Activated T-helper 2 cell treated with anti-CD3 and anti-CD28 coated beads, Interferon-gamma antibody, Interleukin-2, Interleukin-4, amounts not matched to agents 10 μg/mL and 5 μg/mL and 100 μg/mL, durations not matched to agents 14 hours and 24 hours and 36 hours (primary cell): ENCODE data around the gene ZEB1. TPM values are rescaled to one million over a fixed set of nuclear protein-coding genes. Genes with fewer than 3 reads are reported as not detected.
"Not testable (repeated sequence)": the region's sequence is repeated elsewhere in the genome, so short reads cannot be mapped to it uniquely, and the experiment has no call there.

Source experiments
- DNase-seq: peaks from one replicate; pipeline ENCODE4 v3.0.0; 2021; ENCODE audit warnings: low spot score
- H3K27ac Mint-ChIP-seq: one replicate; pipeline ENCODE4 v1.8.0; 2021; ENCODE audit warnings: mixed read lengths
- H3K27me3 Mint-ChIP-seq: one replicate; pipeline ENCODE4 v1.8.0; 2021; ENCODE audit warnings: low read depth, mixed read lengths
- H3K36me3 Mint-ChIP-seq: one replicate; pipeline ENCODE4 v1.8.0; 2021; ENCODE audit warnings: low read depth, mixed read lengths
- H3K4me1 Mint-ChIP-seq: one replicate; pipeline ENCODE4 v1.8.0; 2021; ENCODE audit warnings: low read depth, mixed read lengths
- H3K4me3 Mint-ChIP-seq: one replicate; pipeline ENCODE4 v1.8.0; 2021; ENCODE audit warnings: low read depth, mild to moderate bottlenecking, moderate library complexity, mixed read lengths
- H3K9me3 Mint-ChIP-seq: one replicate; pipeline ENCODE4 v1.8.0; 2021; ENCODE audit warnings: mixed read lengths
- intact Hi-C: fragments of 100-400 bp; cut with micrococcal nuclease; formaldehyde crosslinking; loops from one replicate; pipeline ENCODE4 v1.15.1; 2023
- total RNA-seq: library from RNA; stranded (reverse); gene quantifications from 2 replicates; pipeline ENCODE4 v1.2.3, GENCODE V29; 2022

ZEB1 gene
- total RNA-seq, 1 donor from 2014 or later = 70.0 TPM

- Mint-ChIP-seq H3K27ac (no peak overlapping the region), H3K9me3 (no peaks in the 10 kb centered on the region), H3K36me3 (peaks cover 25% of the 10 kb centered on the region), H3K4me3 (no peak overlapping the region), H3K27me3 (no peaks in the 10 kb centered on the region), H3K4me1 (peaks cover 12% of the 10 kb centered on the region)
- DNase-seq = no peak
- intact Hi-C loops = no loop called here
Observed at GRCh38 chr10:31383810-31384588, 65.0 kb downstream of the ZEB1 start.

DNA sequence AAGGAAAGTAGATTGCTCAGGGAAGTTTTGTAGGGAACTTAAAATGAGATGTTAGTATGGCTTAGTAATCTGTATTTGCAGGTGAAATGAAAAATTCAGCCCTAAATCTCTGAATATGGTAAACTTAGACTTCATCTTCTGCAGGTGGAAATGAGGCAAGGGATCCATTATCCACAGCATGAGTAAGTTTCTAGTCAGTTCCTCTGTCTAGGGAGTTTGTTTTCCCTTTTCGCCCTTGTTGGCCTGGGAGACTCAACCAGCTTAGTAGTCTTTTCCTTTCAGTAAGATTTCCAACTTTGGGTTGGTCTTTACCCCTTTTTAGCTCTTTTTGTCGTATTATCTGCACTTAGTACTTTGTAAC lies 65.6 kb downstream of the ZEB1 start:
- intact Hi-C loops = no loop called here
- no peak overlapping the region for H3K27ac Mint-ChIP-seq
- H3K4me3 Mint-ChIP-seq = no peak overlapping the region
- H3K27me3 Mint-ChIP-seq = no peaks in the 10 kb centered on the region
- no peak for DNase-seq
- H3K4me1 Mint-ChIP-seq = peaks cover 12% of the 10 kb centered on the region
- H3K36me3 Mint-ChIP-seq = peaks cover 28% of the 10 kb centered on the region
- H3K9me3 Mint-ChIP-seq = no peaks in the 10 kb centered on the region

GRCh38 chr10:31390804-31391203 lies 71.8 kb downstream of the ZEB1 start:
- Mint-ChIP-seq H3K4me1 (peaks cover 20% of the 10 kb centered on the region), H3K4me3 (no peak overlapping the region), H3K27ac (no peak overlapping the region), H3K27me3 (no peaks in the 10 kb centered on the region), H3K36me3 (peaks cover 39% of the 10 kb centered on the region), H3K9me3 (no peaks in the 10 kb centered on the region)
- intact Hi-C loops = no loop called here
- no peak for DNase-seq

DNA sequence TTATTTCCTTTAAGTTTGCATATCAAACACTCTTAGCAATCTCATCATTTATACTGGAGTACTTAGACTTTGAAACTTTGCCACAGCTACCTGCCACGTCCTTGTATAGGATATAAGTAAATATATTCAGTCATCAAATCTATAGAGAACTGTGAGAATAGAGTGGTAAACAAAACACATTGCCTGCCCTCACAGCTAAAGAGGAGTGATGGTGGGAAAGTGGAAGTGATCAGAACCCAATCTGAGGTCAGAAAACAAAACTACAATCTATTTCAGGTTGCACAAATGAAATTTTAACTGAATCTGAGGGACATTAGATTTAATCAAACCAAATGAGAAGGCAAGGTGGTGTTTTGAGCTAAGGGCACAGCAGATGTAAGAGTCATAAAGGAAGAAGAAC lies 74.8 kb downstream of the ZEB1 start:
- DNase-seq = no peak
- H3K4me3 Mint-ChIP-seq = no peak overlapping the region
- intact Hi-C loops = no loop called here
- peaks cover 30% of the 10 kb centered on the region for H3K36me3 Mint-ChIP-seq
- no peaks in the 10 kb centered on the region for H3K9me3 Mint-ChIP-seq
- H3K4me1 Mint-ChIP-seq = peaks cover 27% of the 10 kb centered on the region
- no peaks in the 10 kb centered on the region for H3K27me3 Mint-ChIP-seq
- peak overlapping the region; percentile 7 for H3K27ac Mint-ChIP-seq

GRCh38 chr10:31395695-31396094 lies 76.7 kb downstream of the ZEB1 start:
- peaks cover 36% of the 10 kb centered on the region for H3K4me1 Mint-ChIP-seq
- intact Hi-C loops = no loop called here
- H3K4me3 Mint-ChIP-seq = no peak overlapping the region
- no peaks in the 10 kb centered on the region for H3K27me3 Mint-ChIP-seq
- H3K27ac Mint-ChIP-seq = no peak overlapping the region
- no peak for DNase-seq
- H3K9me3 Mint-ChIP-seq = no peaks in the 10 kb centered on the region
- H3K36me3 Mint-ChIP-seq = peaks cover 26% of the 10 kb centered on the region

- H3K36me3 Mint-ChIP-seq = peaks cover 22% of the 10 kb centered on the region
- intact Hi-C loops = no loop called here
- H3K4me3 Mint-ChIP-seq = no peak overlapping the region
- H3K4me1 Mint-ChIP-seq = peaks cover 34% of the 10 kb centered on the region
- DNase-seq = no peak
- H3K27ac Mint-ChIP-seq = no peak overlapping the region
- H3K27me3 Mint-ChIP-seq = no peaks in the 10 kb centered on the region
- H3K9me3 Mint-ChIP-seq = no peaks in the 10 kb centered on the region
Observed at GRCh38 chr10:31396376-31396775, 77.4 kb downstream of the ZEB1 start.

DNA sequence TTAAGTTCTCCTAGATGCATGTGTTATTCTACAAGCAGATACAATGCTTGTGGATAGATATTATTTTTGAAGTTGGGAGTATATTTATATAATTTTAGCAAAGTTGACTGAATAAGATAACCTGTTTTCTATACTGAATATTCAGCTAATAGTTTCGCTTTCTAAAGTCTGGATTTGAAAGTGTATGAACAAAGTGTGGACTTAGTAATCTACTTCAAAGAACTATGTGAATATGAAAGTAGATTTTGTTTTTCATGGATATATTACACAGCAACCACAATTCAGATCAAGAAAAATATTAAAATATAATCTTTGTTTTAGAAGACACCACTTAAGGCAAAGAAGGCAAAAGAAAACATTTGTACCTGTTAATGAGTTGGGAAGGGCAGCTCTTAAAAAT lies 78.8 kb downstream of the ZEB1 start:
- no peak for DNase-seq
- Mint-ChIP-seq H3K4me1 (peaks cover 39% of the 10 kb centered on the region), H3K9me3 (no peaks in the 10 kb centered on the region)

GRCh38 chr10:31399171-31399570 lies 80.2 kb downstream of the ZEB1 start:
- no peaks in the 10 kb centered on the region for H3K27me3 Mint-ChIP-seq
- DNase-seq = no peak
- peaks cover 34% of the 10 kb centered on the region for H3K4me1 Mint-ChIP-seq
- H3K9me3 Mint-ChIP-seq = no peaks in the 10 kb centered on the region
- intact Hi-C loops = no loop called here
- H3K36me3 Mint-ChIP-seq = peaks cover 20% of the 10 kb centered on the region
- H3K27ac Mint-ChIP-seq = peak overlapping the region; percentile 14
- H3K4me3 Mint-ChIP-seq = no peak overlapping the region

More for the DNA sequence above, 78.8 kb downstream of the ZEB1 start:
- no peak overlapping the region for H3K27ac Mint-ChIP-seq
- H3K36me3 Mint-ChIP-seq = peaks cover 27% of the 10 kb centered on the region
- no peak overlapping the region for H3K4me3 Mint-ChIP-seq
- intact Hi-C loops = no loop called here
- H3K27me3 Mint-ChIP-seq = no peaks in the 10 kb centered on the region

GRCh38 chr10:31399631-31400030 lies 80.6 kb downstream of the ZEB1 start:
- intact Hi-C loops = no loop called here
- Mint-ChIP-seq H3K4me1 (peaks cover 36% of the 10 kb centered on the region), H3K36me3 (peaks cover 22% of the 10 kb centered on the region), H3K9me3 (no peaks in the 10 kb centered on the region), H3K4me3 (no peak overlapping the region), H3K27me3 (no peaks in the 10 kb centered on the region), H3K27ac (no peak overlapping the region)
- no peak for DNase-seq

- peaks cover 7% of the 10 kb centered on the region for H3K9me3 Mint-ChIP-seq
- intact Hi-C loops = no loop called here
- H3K4me3 Mint-ChIP-seq = no peak overlapping the region
- peaks cover 30% of the 10 kb centered on the region for H3K4me1 Mint-ChIP-seq
- no peak for DNase-seq
- H3K27me3 Mint-ChIP-seq = no peaks in the 10 kb centered on the region
- H3K36me3 Mint-ChIP-seq = peaks cover 33% of the 10 kb centered on the region
- H3K27ac Mint-ChIP-seq = no peak overlapping the region
Observed at GRCh38 chr10:31401287-31401686, 82.3 kb downstream of the ZEB1 start.

DNA sequence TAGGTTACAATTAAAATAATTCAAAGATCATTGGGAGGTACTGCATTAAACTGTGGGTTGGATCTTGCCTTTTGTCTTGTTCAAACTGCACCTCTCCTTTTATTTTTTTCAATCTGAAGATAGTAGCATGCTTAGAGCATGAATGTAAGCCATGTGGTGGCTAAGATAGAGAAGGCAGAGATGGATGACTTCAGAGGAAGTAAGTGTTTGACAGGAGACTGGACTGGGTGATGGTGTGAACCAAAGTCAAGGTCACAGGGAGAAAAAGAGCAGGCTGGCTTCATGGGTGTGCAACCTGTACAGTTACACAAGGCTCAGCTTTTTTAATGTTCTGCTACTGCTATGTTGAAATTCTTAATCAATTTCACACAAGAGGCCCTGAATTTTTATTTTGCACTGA lies 85.6 kb downstream of the ZEB1 start:
- Mint-ChIP-seq H3K4me1 (peaks cover 21% of the 10 kb centered on the region), H3K27me3 (no peaks in the 10 kb centered on the region), H3K9me3 (peaks cover 15% of the 10 kb centered on the region), H3K4me3 (no peak overlapping the region), H3K36me3 (peaks cover 38% of the 10 kb centered on the region), H3K27ac (peak overlapping the region; percentile 13)
- intact Hi-C loops = no loop called here
- no peak for DNase-seq

DNA sequence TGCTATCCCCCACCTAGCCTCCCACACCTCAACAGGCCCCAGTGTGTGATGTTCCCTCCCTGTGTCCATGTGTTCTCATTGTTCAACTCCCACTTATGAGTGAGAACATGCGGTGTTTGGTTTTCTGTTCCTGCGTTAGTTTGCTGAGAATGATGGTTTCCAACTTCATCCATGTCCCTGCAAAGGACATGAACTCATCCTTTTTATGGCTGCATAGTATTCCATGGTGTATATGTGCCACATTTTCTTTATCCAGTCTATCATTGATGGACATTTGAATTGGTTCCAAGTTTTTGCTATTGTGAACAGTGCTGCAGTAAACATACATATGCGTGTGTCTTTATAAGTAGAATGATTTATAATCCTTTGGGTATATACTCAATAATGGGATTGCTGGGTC lies 86.8 kb downstream of the ZEB1 start:
- H3K4me1 Mint-ChIP-seq = peaks cover 17% of the 10 kb centered on the region
- DNase-seq, intact Hi-C loops, H3K27me3 Mint-ChIP-seq, H3K27ac Mint-ChIP-seq, H3K4me3 Mint-ChIP-seq: not testable (repeated sequence)
- peaks cover 25% of the 10 kb centered on the region for H3K9me3 Mint-ChIP-seq
- H3K36me3 Mint-ChIP-seq = peaks cover 45% of the 10 kb centered on the region

DNA sequence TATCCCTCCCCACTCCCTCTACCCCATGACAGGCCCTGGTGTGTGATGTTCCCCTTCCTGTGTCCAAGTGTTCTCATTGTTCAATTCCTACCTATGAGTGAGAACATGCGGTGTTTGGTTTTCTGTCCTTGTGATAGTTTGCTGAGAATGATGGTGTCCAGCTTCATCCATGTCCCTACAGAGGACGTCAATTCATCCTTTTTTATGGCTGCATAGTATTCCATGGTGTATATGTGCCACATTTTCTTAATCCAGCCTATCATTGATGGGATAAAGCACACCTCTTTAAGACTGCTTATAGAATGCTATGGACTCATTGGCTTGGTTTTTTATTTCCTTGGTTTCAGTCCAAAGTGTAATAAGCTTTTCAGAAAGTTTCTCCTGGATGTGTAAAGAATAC lies 93.4 kb downstream of the ZEB1 start:
- H3K27ac Mint-ChIP-seq, intact Hi-C loops, H3K4me3 Mint-ChIP-seq, DNase-seq, H3K27me3 Mint-ChIP-seq: not testable (repeated sequence)
- Mint-ChIP-seq H3K4me1 (peaks cover 13% of the 10 kb centered on the region), H3K36me3 (peaks cover 34% of the 10 kb centered on the region), H3K9me3 (peaks cover 20% of the 10 kb centered on the region)
